ENCODE measurements around the gene ICAM3.

GRCh38 chr19:10365518-10365917 lies 26.1 kb upstream of the ICAM3 start:
- no peak for TF ChIP-seq POLR2A (IDR thresholded peaks at IDR 0.05)
- TF ChIP-seq, protein P1, sequence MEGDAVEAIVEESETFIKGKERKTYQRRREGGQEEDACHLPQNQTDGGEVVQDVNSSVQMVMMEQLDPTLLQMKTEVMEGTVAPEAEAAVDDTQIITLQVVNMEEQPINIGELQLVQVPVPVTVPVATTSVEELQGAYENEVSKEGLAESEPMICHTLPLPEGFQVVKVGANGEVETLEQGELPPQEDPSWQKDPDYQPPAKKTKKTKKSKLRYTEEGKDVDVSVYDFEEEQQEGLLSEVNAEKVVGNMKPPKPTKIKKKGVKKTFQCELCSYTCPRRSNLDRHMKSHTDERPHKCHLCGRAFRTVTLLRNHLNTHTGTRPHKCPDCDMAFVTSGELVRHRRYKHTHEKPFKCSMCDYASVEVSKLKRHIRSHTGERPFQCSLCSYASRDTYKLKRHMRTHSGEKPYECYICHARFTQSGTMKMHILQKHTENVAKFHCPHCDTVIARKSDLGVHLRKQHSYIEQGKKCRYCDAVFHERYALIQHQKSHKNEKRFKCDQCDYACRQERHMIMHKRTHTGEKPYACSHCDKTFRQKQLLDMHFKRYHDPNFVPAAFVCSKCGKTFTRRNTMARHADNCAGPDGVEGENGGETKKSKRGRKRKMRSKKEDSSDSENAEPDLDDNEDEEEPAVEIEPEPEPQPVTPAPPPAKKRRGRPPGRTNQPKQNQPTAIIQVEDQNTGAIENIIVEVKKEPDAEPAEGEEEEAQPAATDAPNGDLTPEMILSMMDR (IDR thresholded peaks at IDR 0.05): no peak
